ENCODE results near the gene NUDT19. TPM values are rescaled to one million over a fixed set of nuclear protein-coding genes. Genes with fewer than 3 reads are reported as not detected.

The NUDT19 gene
- total and polyA plus RNA-seq, 9 of the 15 experiments (the other 6 are each of a cell fraction or from before 2014, with no cell fraction given): 9.6 to 38.6 (median 14.4) TPM

DNA sequence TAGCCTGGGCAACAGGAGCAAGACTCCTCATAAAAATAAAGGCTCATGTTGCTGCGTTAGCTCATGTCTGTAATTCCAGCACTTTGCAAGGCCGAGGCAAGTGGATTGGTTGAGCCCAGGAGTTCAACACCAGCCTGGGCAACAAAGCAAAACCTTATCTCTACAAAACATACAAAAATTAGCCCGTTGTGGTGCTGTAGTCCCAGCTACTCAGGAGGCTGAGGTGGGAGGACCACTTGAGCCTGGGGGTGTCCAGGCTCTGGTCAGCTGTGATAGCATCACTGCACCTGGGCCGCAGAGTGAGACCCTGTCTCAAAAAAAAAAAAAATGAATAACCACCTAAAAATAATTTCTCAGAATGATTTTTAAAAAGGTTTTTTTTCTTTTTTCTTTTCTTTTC is 3.9 kb upstream of the NUDT19 start (continued):
- TF ChIP-seq MCM7 (IDR thresholded peaks at IDR 0.05): no peak
- TF ChIP-seq MAFF (IDR thresholded peaks at IDR 0.05; ENCODE audit: low read length): no peak
- TF ChIP-seq SMAD2 (IDR thresholded peaks at IDR 0.05; ENCODE audit: low read depth, low read length): no peak
- TF ChIP-seq, protein P1, sequence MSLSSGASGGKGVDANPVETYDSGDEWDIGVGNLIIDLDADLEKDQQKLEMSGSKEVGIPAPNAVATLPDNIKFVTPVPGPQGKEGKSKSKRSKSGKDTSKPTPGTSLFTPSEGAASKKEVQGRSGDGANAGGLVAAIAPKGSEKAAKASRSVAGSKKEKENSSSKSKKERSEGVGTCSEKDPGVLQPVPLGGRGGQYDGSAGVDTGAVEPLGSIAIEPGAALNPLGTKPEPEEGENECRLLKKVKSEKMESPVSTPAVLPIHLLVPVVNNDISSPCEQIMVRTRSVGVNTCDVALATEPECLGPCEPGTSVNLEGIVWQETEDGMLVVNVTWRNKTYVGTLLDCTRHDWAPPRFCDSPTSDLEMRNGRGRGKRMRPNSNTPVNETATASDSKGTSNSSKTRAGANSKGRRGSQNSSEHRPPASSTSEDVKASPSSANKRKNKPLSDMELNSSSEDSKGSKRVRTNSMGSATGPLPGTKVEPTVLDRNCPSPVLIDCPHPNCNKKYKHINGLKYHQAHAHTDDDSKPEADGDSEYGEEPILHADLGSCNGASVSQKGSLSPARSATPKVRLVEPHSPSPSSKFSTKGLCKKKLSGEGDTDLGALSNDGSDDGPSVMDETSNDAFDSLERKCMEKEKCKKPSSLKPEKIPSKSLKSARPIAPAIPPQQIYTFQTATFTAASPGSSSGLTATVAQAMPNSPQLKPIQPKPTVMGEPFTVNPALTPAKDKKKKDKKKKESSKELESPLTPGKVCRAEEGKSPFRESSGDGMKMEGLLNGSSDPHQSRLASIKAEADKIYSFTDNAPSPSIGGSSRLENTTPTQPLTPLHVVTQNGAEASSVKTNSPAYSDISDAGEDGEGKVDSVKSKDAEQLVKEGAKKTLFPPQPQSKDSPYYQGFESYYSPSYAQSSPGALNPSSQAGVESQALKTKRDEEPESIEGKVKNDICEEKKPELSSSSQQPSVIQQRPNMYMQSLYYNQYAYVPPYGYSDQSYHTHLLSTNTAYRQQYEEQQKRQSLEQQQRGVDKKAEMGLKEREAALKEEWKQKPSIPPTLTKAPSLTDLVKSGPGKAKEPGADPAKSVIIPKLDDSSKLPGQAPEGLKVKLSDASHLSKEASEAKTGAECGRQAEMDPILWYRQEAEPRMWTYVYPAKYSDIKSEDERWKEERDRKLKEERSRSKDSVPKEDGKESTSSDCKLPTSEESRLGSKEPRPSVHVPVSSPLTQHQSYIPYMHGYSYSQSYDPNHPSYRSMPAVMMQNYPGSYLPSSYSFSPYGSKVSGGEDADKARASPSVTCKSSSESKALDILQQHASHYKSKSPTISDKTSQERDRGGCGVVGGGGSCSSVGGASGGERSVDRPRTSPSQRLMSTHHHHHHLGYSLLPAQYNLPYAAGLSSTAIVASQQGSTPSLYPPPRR (CRISPR knock-in tag; IDR thresholded peaks at IDR 0.05; ENCODE audit: borderline replicate concordance): no peak
- TF ChIP-seq ZNF316 (IDR thresholded peaks at IDR 0.05): no peak
- TF ChIP-seq PHF8 (IDR thresholded peaks at IDR 0.05; ENCODE audit: borderline replicate concordance, low read length): no peak
- TF ChIP-seq, protein P2, sequence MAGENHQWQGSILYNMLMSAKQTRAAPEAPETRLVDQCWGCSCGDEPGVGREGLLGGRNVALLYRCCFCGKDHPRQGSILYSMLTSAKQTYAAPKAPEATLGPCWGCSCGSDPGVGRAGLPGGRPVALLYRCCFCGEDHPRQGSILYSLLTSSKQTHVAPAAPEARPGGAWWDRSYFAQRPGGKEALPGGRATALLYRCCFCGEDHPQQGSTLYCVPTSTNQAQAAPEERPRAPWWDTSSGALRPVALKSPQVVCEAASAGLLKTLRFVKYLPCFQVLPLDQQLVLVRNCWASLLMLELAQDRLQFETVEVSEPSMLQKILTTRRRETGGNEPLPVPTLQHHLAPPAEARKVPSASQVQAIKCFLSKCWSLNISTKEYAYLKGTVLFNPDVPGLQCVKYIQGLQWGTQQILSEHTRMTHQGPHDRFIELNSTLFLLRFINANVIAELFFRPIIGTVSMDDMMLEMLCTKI (IDR thresholded peaks at IDR 0.05; ENCODE audit: partially characterized antibody): no peak
- no peak for TF ChIP-seq SP2 (IDR thresholded peaks at IDR 0.05; ENCODE audit: extremely low read depth, low read depth, low read length, poor library complexity, severe bottlenecking)
- no peak for TF ChIP-seq MBD2 (IDR thresholded peaks at IDR 0.05; ENCODE audit: borderline replicate concordance, low read depth)
- no peak for TF ChIP-seq ZNF57 (CRISPR knock-in tag; IDR thresholded peaks at IDR 0.05)
- TF ChIP-seq KLF10 (CRISPR knock-in tag; IDR thresholded peaks at IDR 0.05): no peak
- TF ChIP-seq TRIM28 (IDR thresholded peaks at IDR 0.05): 0 out of 2 replicates have a peak, but pooled peaks have one; percentile 28
- TF ChIP-seq ZBTB1 (CRISPR knock-in tag; IDR thresholded peaks at IDR 0.05; ENCODE audit: borderline replicate concordance, low read depth): no peak
- TF ChIP-seq FOXJ3 (CRISPR knock-in tag; IDR thresholded peaks at IDR 0.05): no peak
- TF ChIP-seq LEF1 (IDR thresholded peaks at IDR 0.05): no peak
- TF ChIP-seq DPF2 (IDR thresholded peaks at IDR 0.05): peak; percentile 73
- TF ChIP-seq MCM5 (IDR thresholded peaks at IDR 0.05; ENCODE audit: low read depth): no peak
- TF ChIP-seq RFX7 (CRISPR knock-in tag; IDR thresholded peaks at IDR 0.05): no peak
- TF ChIP-seq, protein P3, sequence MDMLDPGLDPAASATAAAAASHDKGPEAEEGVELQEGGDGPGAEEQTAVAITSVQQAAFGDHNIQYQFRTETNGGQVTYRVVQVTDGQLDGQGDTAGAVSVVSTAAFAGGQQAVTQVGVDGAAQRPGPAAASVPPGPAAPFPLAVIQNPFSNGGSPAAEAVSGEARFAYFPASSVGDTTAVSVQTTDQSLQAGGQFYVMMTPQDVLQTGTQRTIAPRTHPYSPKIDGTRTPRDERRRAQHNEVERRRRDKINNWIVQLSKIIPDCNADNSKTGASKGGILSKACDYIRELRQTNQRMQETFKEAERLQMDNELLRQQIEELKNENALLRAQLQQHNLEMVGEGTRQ (CRISPR knock-in tag; IDR thresholded peaks at IDR 0.05): no peak
- no peak for TF ChIP-seq ZNF311 (CRISPR knock-in tag; IDR thresholded peaks at IDR 0.05)
- TF ChIP-seq FOXK2 (conservative IDR thresholded peaks at IDR 0.05 in 1 of 2, IDR thresholded peaks at IDR 0.05 in 1 of 2; ENCODE audit: low read depth in 2 of 2): peak in 1 of 2 experiments; percentile 52; a peak in 1 of 4 replicates
- no peak for TF ChIP-seq ZNF707 (CRISPR knock-in tag; conservative IDR thresholded peaks at IDR 0.05)

Data from K562 (cell line).